ENCODE measurements around the gene RTL1.

RTL1 gene

DNA sequence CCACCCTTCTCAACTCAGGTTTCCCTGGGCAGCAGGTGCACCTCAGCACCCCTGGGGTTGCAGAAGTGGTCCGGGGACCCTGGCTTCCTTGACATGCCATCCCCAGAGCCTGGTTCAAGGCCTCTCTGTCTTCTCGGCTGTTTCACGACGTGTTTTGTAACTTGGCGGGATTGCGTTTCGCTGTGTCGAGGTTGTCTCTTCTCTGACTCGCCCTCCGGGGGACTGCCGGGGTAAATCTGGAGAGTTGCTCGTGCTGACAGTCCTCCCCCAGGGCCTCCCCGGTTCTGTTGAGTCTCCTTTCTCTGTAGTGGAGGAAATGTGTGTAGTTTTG lies 52.0 kb downstream of the RTL1 start:
- DNase-seq (ENCODE audit: low read depth), result no peak

DNA sequence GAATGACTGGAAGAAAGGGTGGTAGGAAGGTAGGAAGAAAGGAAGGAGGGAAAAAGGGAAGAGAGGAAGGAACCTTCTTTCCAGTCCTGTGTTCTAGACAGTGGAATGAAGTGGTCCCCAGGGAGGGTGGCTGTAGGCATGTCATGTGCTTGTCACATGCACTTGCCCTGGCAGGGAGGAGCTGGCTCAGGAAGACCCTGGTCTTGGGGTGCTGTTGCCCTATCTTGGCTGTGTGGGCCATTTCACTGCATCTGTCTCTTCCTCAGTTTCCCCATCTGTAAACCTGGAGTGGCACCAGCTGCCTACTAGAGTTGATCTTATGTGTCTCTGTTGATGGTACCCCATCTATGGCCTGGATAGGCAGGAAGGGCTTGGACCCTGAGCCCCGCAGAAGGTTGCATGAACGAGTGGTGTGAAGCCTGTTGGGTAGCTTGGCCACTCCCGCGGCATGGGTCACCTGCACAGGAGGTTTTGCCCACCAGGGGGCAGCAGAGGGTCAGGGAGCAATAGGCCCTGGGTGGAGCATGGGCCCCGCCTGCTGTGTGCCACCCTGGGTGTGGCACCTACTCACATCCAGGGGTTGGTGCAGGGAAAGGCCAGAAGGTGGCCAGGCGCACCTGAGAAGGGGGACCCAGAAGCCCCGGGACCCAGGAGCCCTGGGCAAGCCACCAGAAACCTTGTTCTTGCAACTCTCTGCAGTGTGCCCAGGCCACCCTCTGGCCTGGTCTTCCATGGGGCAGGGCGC lies 52.5 kb downstream of the RTL1 start:
- DNase-seq (ENCODE audit: low read depth), result peak; percentile 72

DNA sequence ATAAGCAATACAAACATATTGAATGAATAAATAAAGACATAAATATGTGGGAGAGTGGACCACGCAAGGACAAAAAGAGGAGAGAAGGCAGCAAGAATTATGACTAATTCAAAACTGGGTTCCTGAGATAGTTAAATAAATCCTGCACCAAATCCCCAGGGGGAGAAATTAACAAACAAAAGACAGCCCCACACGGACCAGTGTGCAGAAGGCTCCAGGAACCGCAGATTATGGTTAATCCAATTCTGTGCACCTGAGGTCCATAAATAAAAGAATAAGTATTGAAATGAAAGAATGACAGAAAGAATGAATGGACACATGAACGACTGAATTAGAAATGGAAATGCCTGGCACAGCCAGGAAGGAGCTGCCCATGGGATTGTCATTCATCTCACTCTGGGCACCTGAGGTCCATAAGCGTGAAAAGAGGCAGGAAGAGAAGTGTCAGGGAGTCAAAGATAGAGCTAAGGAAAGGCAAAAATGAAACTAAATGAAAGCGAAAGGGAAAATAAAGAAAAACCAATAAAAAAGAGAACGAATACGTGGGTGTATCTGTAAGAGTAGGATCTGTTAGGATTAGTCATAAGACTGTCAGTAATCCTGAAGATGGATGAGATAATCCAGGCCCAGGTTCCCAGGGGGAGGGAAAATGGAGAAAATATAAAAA lies 54.3 kb downstream of the RTL1 start:
- DNase-seq (ENCODE audit: low read depth), result no peak

GRCh38 chr14:100846309-100846859 lies 57.1 kb downstream of the RTL1 start:
- DNase-seq (ENCODE audit: low read depth), result no peak

DNA sequence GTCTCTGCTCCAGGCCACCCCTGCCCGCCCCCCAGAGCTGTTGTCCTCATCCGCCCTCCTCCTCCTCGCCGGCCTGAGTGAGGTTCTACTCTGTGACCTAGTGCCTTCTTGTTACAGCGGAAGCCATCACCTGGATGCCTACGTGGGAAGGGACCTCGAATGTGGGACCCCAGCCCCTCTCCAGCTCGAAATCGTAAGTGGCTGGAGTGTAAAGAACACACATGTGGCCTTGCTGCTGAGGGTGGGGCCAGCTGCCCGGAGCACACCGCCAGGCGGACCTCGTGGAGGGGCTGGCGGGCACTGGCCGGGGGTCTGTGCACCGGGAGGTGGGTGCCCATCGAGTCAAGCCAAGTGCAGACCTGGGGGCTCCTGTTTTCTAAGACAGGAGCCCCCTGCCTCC lies 58.2 kb downstream of the RTL1 start:
- no peak for DNase-seq (ENCODE audit: low read depth)

- no peak for DNase-seq (ENCODE audit: low read depth)
Measured at GRCh38 chr14:100844846-100845245, 58.7 kb downstream of the RTL1 start.

DNA sequence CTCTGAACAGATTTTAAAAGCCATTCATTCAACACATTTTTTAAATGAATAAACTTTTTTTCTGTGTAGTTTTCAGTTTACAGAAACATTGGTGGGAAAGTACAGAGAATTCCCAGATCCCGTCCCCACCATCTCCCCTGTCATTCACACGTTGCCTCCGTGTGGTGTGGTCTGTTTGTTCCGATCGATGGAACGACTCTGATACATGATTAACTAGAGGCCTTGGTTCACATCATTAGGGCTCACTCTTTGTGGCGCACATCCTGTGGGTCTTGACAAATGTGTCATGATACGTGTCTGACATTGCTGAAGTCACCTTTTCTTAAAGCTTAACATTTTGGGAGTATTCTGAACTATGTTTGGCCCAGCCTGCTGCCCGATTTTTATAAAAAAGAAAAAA lies 59.1 kb downstream of the RTL1 start:
- DNase-seq (ENCODE audit: low read depth), result no peak

- DNase-seq (ENCODE audit: low read depth), result no peak
Measured at GRCh38 chr14:100844082-100844408, 59.5 kb downstream of the RTL1 start.

GRCh38 chr14:100842799-100843198 lies 60.7 kb downstream of the RTL1 start:
- no peak for DNase-seq (ENCODE audit: low read depth)

GRCh38 chr14:100841761-100842403 lies 61.6 kb downstream of the RTL1 start:
- DNase-seq (ENCODE audit: low read depth), result no peak

- no peak for DNase-seq (ENCODE audit: low read depth)
Measured at GRCh38 chr14:100841066-100841760, 62.3 kb downstream of the RTL1 start.

- no peak for DNase-seq (ENCODE audit: low read depth)
Measured at GRCh38 chr14:100840286-100841065, 63.0 kb downstream of the RTL1 start.

GRCh38 chr14:100839681-100840111 lies 63.8 kb downstream of the RTL1 start:
- no peak for DNase-seq (ENCODE audit: low read depth)

DNA sequence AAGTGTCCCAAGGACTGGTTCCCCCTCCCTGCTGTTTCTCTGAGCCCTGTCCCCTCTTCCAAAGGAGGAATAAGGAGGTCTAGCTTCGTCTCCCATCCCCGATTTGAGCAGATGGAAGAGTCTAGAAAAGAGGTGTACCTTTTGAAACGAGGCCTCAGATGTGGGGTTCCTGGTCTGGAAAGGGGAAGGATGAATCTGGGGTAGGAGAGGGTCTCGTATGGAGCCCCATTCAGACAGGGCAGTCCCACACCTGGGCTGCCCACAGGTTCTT lies 64.3 kb downstream of the RTL1 start:
- DNase-seq (ENCODE audit: low read depth), result no peak

- no peak for DNase-seq (ENCODE audit: low read depth)
Measured at GRCh38 chr14:100838493-100839314, 64.8 kb downstream of the RTL1 start.

- no peak for DNase-seq (ENCODE audit: low read depth)
Measured at GRCh38 chr14:100837805-100838350, 65.6 kb downstream of the RTL1 start.

DNA sequence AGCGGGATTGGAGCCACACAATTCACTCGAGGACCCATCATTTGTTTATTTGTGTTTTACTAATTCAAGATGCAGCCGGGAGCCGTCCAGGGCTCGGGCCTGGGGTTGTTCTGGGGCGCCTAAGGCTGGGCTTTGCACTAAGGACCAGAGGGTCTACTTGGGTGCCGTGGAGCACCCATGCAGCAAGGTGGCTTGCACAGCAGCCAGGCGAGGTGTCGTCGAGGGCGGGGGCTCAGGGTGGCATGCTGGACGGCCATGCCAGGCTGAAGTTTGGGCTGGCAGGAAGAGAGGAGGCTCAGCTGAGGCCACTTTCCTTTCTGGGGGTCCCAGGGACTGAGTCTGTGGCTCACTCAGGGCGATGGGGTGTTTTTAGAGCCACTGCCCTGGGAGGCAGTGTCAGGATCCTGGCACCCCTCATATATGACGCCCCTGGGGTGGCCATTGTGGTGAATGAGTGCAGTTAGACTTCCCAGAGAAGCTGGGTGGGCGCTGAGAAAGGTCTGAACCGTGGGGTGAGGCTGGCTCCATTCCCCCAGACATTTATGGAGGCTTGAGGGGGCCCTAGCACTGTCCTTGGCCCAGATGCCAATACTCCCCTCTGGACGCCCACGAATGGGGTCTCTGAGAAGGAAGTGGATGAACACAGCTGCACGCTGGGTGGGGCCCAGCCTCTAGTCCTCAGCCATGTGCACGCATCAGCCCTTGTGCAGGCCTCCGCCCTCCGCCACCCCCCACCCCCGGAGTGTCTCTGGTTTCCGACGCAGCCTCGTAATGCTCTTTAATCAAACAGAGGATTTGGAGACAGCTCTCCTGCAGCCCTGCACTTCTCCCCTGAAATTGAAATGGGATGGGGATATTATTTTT lies 66.3 kb downstream of the RTL1 start:
- no peak for DNase-seq (ENCODE audit: low read depth)

DNA sequence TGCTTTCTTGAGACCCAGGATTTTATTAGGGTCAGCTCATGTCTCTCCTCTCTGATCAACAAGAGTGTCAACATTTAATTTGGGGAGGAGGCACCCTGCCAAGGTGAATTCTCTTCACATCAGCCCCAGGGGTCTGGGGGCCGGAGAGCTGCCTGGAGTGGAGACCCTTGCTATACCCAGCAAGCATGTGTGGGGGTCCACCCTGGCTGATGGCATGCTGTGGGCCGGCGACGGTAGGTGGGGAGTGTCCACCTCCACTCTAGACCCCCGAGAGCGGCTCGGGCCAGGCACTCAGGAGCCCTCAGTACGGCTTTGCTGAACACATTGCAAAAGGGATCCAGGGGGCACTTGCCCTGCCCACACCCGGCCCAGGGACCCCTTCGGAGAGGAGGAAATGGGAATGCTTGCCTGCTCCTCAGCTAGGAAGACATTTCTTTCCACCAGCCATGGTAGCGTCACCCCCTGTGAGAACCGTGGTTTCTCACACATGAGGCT lies 67.2 kb downstream of the RTL1 start:
- no peak for DNase-seq (ENCODE audit: low read depth)

- DNase-seq (ENCODE audit: low read depth), result no peak
Measured at GRCh38 chr14:100835548-100836310, 67.8 kb downstream of the RTL1 start.
